ENCODE measurements around the gene ZNF804A.

The ZNF804A gene

DNA sequence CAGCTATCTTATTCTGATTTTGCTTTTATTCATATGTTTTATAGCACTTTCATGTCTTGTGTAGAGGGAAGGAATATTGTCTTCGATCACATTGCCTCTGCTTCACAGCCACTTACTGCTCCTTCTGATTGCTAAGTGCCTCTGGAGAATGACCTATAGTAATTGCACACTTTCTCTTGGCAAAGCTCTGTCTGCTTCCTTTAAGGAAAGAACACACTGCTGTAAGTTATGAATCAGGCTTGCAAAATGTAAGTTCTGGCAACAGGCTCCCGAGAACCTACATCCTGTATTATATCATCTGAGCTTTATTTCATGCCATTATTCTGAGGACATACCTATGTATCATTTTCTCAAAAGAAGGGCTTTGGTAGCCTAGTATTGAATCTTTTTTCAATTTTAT, 170.7 kb downstream of the ZNF804A start:
- H3K4me3 ChIP-seq (ENCODE audit: low read length), result no peak overlapping the region
- no peak overlapping the region for H3K27ac ChIP-seq (ENCODE audit: low read depth, low read length)
- H3K27me3 ChIP-seq (ENCODE audit: insufficient read depth, low read length, poor library complexity), result no peaks in the 10 kb centered on the region
- H3K56ac ChIP-seq (ENCODE audit: low read length), result no peak overlapping the region
- no peak overlapping the region for H4K5ac ChIP-seq (ENCODE audit: low read length)
- H3K4ac ChIP-seq (ENCODE audit: low read depth, low read length), result no peak overlapping the region
- H2AK5ac ChIP-seq (ENCODE audit: low read length), result no peak overlapping the region
- H3K18ac ChIP-seq (ENCODE audit: low read length), result no peak overlapping the region
- no peak overlapping the region for H3K23ac ChIP-seq (ENCODE audit: low read length)
- DNase-seq, result no peak
- no peaks in the 10 kb centered on the region for H3K79me2 ChIP-seq (ENCODE audit: control insufficient read depth, insufficient read depth, low read length)
- H2BK120ac ChIP-seq (ENCODE audit: low read depth, low read length), result no peak overlapping the region
- H2BK5ac ChIP-seq (ENCODE audit: low read length), result no peak overlapping the region
- H3K79me1 ChIP-seq (ENCODE audit: low read length), result no peaks in the 10 kb centered on the region
- H4K8ac ChIP-seq (ENCODE audit: low read depth, low read length), result no peak overlapping the region
- no peaks in the 10 kb centered on the region for H3K36me3 ChIP-seq (ENCODE audit: control insufficient read depth, insufficient read depth, low read length)
- H3K4me1 ChIP-seq (ENCODE audit: control insufficient read depth, low read depth, low read length), result no peaks in the 10 kb centered on the region
- H3K9ac ChIP-seq (ENCODE audit: low read length), result no peak overlapping the region
- no CpG with 5 or more reads among the region's 2 CpGs for WGBS (ENCODE audit: extremely low coverage, insufficient coverage, low lambda C conversion rate)
- no peak overlapping the region for H2BK15ac ChIP-seq (replicated peaks; ENCODE audit: low read depth)
- no peak overlapping the region for H3K4me2 ChIP-seq (ENCODE audit: low read length)

GRCh38 chr2:184769686-184770085, 171.4 kb downstream of the ZNF804A start:
- Histone ChIP-seq H3K56ac (ENCODE audit: low read length) (no peak overlapping the region), H3K36me3 (ENCODE audit: control insufficient read depth, insufficient read depth, low read length) (no peaks in the 10 kb centered on the region), H3K27me3 (ENCODE audit: insufficient read depth, low read length, poor library complexity) (no peaks in the 10 kb centered on the region), H3K79me1 (ENCODE audit: low read length) (no peaks in the 10 kb centered on the region), H3K4me1 (ENCODE audit: control insufficient read depth, low read depth, low read length) (no peaks in the 10 kb centered on the region), H3K4ac (ENCODE audit: low read depth, low read length) (no peak overlapping the region), H4K5ac (ENCODE audit: low read length) (no peak overlapping the region), H2BK5ac (ENCODE audit: low read length) (no peak overlapping the region), H3K4me3 (ENCODE audit: low read length) (no peak overlapping the region), H4K8ac (ENCODE audit: low read depth, low read length) (no peak overlapping the region), H3K18ac (ENCODE audit: low read length) (no peak overlapping the region), H3K9ac (ENCODE audit: low read length) (no peak overlapping the region), H2AK5ac (ENCODE audit: low read length) (no peak overlapping the region), H2BK15ac (replicated peaks; ENCODE audit: low read depth) (no peak overlapping the region), H3K4me2 (ENCODE audit: low read length) (no peak overlapping the region), H2BK120ac (ENCODE audit: low read depth, low read length) (no peak overlapping the region), H3K79me2 (ENCODE audit: control insufficient read depth, insufficient read depth, low read length) (no peaks in the 10 kb centered on the region), H3K23ac (ENCODE audit: low read length) (no peak overlapping the region), H3K27ac (ENCODE audit: low read depth, low read length) (no peak overlapping the region)
- no peak for DNase-seq
- no CpG with 5 or more reads among the region's 1 CpG for WGBS (ENCODE audit: extremely low coverage, insufficient coverage, low lambda C conversion rate)

GRCh38 chr2:184779777-184780176, 181.4 kb downstream of the ZNF804A start:
- no peaks in the 10 kb centered on the region for H3K4me1 ChIP-seq (ENCODE audit: control insufficient read depth, low read depth, low read length)
- peak overlapping the region; percentile 36 for H3K4ac ChIP-seq (ENCODE audit: low read depth, low read length)
- H2BK5ac ChIP-seq (ENCODE audit: low read length), result no peak overlapping the region
- no peak overlapping the region for H3K4me2 ChIP-seq (ENCODE audit: low read length)
- no peak overlapping the region for H3K23ac ChIP-seq (ENCODE audit: low read length)
- H3K4me3 ChIP-seq (ENCODE audit: low read length), result no peak overlapping the region
- WGBS (ENCODE audit: extremely low coverage, insufficient coverage, low lambda C conversion rate), result no CpG with 5 or more reads among the region's 2 CpGs
- DNase-seq, result no peak
- H3K36me3 ChIP-seq (ENCODE audit: control insufficient read depth, insufficient read depth, low read length), result no peaks in the 10 kb centered on the region
- no peak overlapping the region for H3K9ac ChIP-seq (ENCODE audit: low read length)
- no peak overlapping the region for H4K8ac ChIP-seq (ENCODE audit: low read depth, low read length)
- H3K27me3 ChIP-seq (ENCODE audit: insufficient read depth, low read length, poor library complexity), result no peaks in the 10 kb centered on the region
- H3K18ac ChIP-seq (ENCODE audit: low read length), result no peak overlapping the region
- no peak overlapping the region for H2BK120ac ChIP-seq (ENCODE audit: low read depth, low read length)
- no peak overlapping the region for H3K27ac ChIP-seq (ENCODE audit: low read depth, low read length)
- no peaks in the 10 kb centered on the region for H3K79me2 ChIP-seq (ENCODE audit: control insufficient read depth, insufficient read depth, low read length)
- no peaks in the 10 kb centered on the region for H3K79me1 ChIP-seq (ENCODE audit: low read length)
- H3K56ac ChIP-seq (ENCODE audit: low read length), result no peak overlapping the region
- no peak overlapping the region for H2BK15ac ChIP-seq (replicated peaks; ENCODE audit: low read depth)
- no peak overlapping the region for H4K5ac ChIP-seq (ENCODE audit: low read length)
- no peak overlapping the region for H2AK5ac ChIP-seq (ENCODE audit: low read length)

DNA sequence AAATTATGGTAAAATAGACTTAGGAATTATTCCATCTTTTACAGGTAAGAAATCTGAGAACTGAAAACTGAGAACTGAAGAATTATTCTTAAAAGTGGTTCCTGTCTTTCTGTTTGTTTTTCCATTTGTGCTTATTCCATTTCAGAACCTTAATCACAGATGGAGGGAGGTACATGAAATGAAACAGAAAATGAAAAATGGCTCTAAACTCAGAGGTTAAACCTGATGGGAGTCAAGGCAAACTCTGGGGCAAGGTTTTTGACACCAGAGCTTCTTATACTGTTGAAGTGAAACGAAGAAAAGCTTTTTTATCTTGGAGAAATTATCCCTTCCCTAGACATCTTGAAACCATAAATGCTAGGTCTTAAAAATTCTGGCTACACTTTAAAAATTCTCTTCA, 182.1 kb downstream of the ZNF804A start:
- Histone ChIP-seq H3K56ac (ENCODE audit: low read length) (no peak overlapping the region), H3K79me2 (ENCODE audit: control insufficient read depth, insufficient read depth, low read length) (no peaks in the 10 kb centered on the region), H3K4me1 (ENCODE audit: control insufficient read depth, low read depth, low read length) (no peaks in the 10 kb centered on the region), H3K79me1 (ENCODE audit: low read length) (no peaks in the 10 kb centered on the region), H4K8ac (ENCODE audit: low read depth, low read length) (no peak overlapping the region), H2AK5ac (ENCODE audit: low read length) (no peak overlapping the region), H3K4me2 (ENCODE audit: low read length) (no peak overlapping the region), H2BK5ac (ENCODE audit: low read length) (no peak overlapping the region), H3K18ac (ENCODE audit: low read length) (no peak overlapping the region), H2BK120ac (ENCODE audit: low read depth, low read length) (no peak overlapping the region), H3K4ac (ENCODE audit: low read depth, low read length) (no peak overlapping the region), H3K36me3 (ENCODE audit: control insufficient read depth, insufficient read depth, low read length) (no peaks in the 10 kb centered on the region), H4K5ac (ENCODE audit: low read length) (no peak overlapping the region), H3K23ac (ENCODE audit: low read length) (no peak overlapping the region), H3K4me3 (ENCODE audit: low read length) (no peak overlapping the region), H3K27me3 (ENCODE audit: insufficient read depth, low read length, poor library complexity) (no peaks in the 10 kb centered on the region), H3K27ac (ENCODE audit: low read depth, low read length) (no peak overlapping the region), H3K9ac (ENCODE audit: low read length) (no peak overlapping the region), H2BK15ac (replicated peaks; ENCODE audit: low read depth) (no peak overlapping the region)
- DNase-seq, result no peak
- WGBS (ENCODE audit: extremely low coverage, insufficient coverage, low lambda C conversion rate), result no CpG with 5 or more reads among the region's 1 CpG

DNA sequence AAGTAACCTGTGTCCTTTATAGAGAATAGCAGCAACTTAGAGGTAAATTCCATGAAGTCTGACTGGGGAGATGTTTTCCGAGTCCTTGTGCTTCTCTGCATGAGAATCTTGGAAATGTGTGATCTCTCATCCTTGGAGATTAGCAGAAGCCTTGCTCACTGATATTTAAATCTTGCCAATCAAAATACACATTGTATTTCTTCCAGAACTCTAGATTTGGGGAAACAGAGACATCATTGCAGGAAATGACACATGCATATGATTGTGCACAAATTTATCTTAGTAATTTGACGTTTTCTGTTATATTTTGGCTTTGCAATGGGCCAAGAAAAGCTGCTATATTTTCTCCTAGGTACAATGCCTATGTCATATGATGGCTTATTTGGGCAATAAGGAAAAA, 182.6 kb downstream of the ZNF804A start:
- no peak overlapping the region for H2BK5ac ChIP-seq (ENCODE audit: low read length)
- no peak overlapping the region for H2BK120ac ChIP-seq (ENCODE audit: low read depth, low read length)
- H3K18ac ChIP-seq (ENCODE audit: low read length), result no peak overlapping the region
- no peak overlapping the region for H3K4ac ChIP-seq (ENCODE audit: low read depth, low read length)
- WGBS (ENCODE audit: extremely low coverage, insufficient coverage, low lambda C conversion rate), result no CpG with 5 or more reads among the region's 2 CpGs
- H3K79me2 ChIP-seq (ENCODE audit: control insufficient read depth, insufficient read depth, low read length), result no peaks in the 10 kb centered on the region
- no peak overlapping the region for H3K56ac ChIP-seq (ENCODE audit: low read length)
- H2BK15ac ChIP-seq (replicated peaks; ENCODE audit: low read depth), result no peak overlapping the region
- H3K27me3 ChIP-seq (ENCODE audit: insufficient read depth, low read length, poor library complexity), result no peaks in the 10 kb centered on the region
- no peak overlapping the region for H4K5ac ChIP-seq (ENCODE audit: low read length)
- H3K9ac ChIP-seq (ENCODE audit: low read length), result no peak overlapping the region
- no peak overlapping the region for H3K4me2 ChIP-seq (ENCODE audit: low read length)
- no peaks in the 10 kb centered on the region for H3K79me1 ChIP-seq (ENCODE audit: low read length)
- no peak overlapping the region for H2AK5ac ChIP-seq (ENCODE audit: low read length)
- H3K27ac ChIP-seq (ENCODE audit: low read depth, low read length), result no peak overlapping the region
- no peak overlapping the region for H4K8ac ChIP-seq (ENCODE audit: low read depth, low read length)
- H3K23ac ChIP-seq (ENCODE audit: low read length), result no peak overlapping the region
- no peak for DNase-seq
- no peaks in the 10 kb centered on the region for H3K4me1 ChIP-seq (ENCODE audit: control insufficient read depth, low read depth, low read length)
- no peak overlapping the region for H3K4me3 ChIP-seq (ENCODE audit: low read length)
- H3K36me3 ChIP-seq (ENCODE audit: control insufficient read depth, insufficient read depth, low read length), result no peaks in the 10 kb centered on the region

DNA sequence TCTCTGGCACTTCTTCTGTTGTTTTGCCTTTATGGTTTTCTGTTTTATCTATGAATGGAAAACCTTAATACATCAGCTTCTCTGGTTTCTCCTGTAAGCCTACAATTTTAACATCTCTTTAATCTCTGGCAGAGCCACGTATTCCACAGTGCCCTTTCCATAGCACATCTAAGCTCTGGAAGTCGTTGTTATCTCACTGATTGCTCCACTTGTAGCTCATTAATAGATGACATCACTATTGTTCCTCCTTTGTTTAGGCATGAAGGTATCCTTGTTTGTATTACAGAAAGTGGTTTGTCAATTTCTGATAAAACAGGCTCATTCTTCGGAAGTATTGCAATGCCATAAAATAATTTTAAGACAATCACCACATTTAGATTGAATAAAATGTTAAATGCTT, 185.2 kb downstream of the ZNF804A start:
- no peak overlapping the region for H3K4ac ChIP-seq (ENCODE audit: low read depth, low read length)
- no peak overlapping the region for H2BK120ac ChIP-seq (ENCODE audit: low read depth, low read length)
- no peak overlapping the region for H3K18ac ChIP-seq (ENCODE audit: low read length)
- H3K79me2 ChIP-seq (ENCODE audit: control insufficient read depth, insufficient read depth, low read length), result no peaks in the 10 kb centered on the region
- no peak overlapping the region for H3K27ac ChIP-seq (ENCODE audit: low read depth, low read length)
- H4K8ac ChIP-seq (ENCODE audit: low read depth, low read length), result no peak overlapping the region
- no peak overlapping the region for H3K4me2 ChIP-seq (ENCODE audit: low read length)
- H3K56ac ChIP-seq (ENCODE audit: low read length), result no peak overlapping the region
- H2BK5ac ChIP-seq (ENCODE audit: low read length), result no peak overlapping the region
- no peak for DNase-seq
- no peak overlapping the region for H3K9ac ChIP-seq (ENCODE audit: low read length)
- no CpG with 5 or more reads among the region's 3 CpGs for WGBS (ENCODE audit: extremely low coverage, insufficient coverage, low lambda C conversion rate)
- H3K4me1 ChIP-seq (ENCODE audit: control insufficient read depth, low read depth, low read length), result no peaks in the 10 kb centered on the region
- no peak overlapping the region for H4K5ac ChIP-seq (ENCODE audit: low read length)
- no peaks in the 10 kb centered on the region for H3K79me1 ChIP-seq (ENCODE audit: low read length)
- H3K27me3 ChIP-seq (ENCODE audit: insufficient read depth, low read length, poor library complexity), result no peaks in the 10 kb centered on the region
- H3K4me3 ChIP-seq (ENCODE audit: low read length), result no peak overlapping the region
- H2AK5ac ChIP-seq (ENCODE audit: low read length), result no peak overlapping the region
- no peak overlapping the region for H3K23ac ChIP-seq (ENCODE audit: low read length)
- no peak overlapping the region for H2BK15ac ChIP-seq (replicated peaks; ENCODE audit: low read depth)
- no peaks in the 10 kb centered on the region for H3K36me3 ChIP-seq (ENCODE audit: control insufficient read depth, insufficient read depth, low read length)

Data from mesendoderm (in vitro differentiated cells).